Endothelial cell of umbilical vein (primary cell): Measurements from ENCODE around the gene MAGI1. TPM values are rescaled to one million over a fixed set of nuclear protein-coding genes. Genes with fewer than 3 reads are reported as not detected.

ENCODE experiments used
- BruUV-seq: library from RNA; stranded (reverse); fragments of 400-500 nt; replicated peaks from 2 replicates; lab custom pipeline; 2021; lab: Mats Ljungman, UMichigan
- CTCF ChIA-PET: fragments of 300-600, 350-600 bp; sonication (Branson Sonifier 250); formaldehyde crosslinking; loops from one replicate; lab custom pipeline; 2021; ENCODE audit warnings: antibody characterized with exemption, inconsistent platforms; lab: Charles Lee
- POLR2A ChIA-PET: fragments of 300-600, 350-600 bp; sonication (Branson Sonifier 250); formaldehyde crosslinking; loops from one replicate; lab custom pipeline; 2021; ENCODE audit warnings: antibody characterized with exemption, inconsistent platforms; lab: Charles Lee
- DNase-seq: peaks from one replicate; pipeline ENCODE4 v3.0.0-alpha.2; 2011; ENCODE audit warnings: low read depth, low spot score
- FAIRE-seq: peaks from 2 replicates; lab custom pipeline; 2011; peaks lifted over from hg19 to GRCh38; lab: Jason Lieb, UNC
- H2AFZ ChIP-seq: 2 replicates; pipeline ENCODE4 v1.6.0; 2012; ENCODE audit warnings: low read depth, low read length, control low read depth, inconsistent platforms
- H3K27ac ChIP-seq: 2 replicates; pipeline ENCODE4 v1.5.1; 2011; ENCODE audit warnings: low read depth, mild to moderate bottlenecking, control low read depth, low read length, moderate library complexity; ENCODE audit not compliant: insufficient read depth
- H3K27me3 ChIP-seq, 2 experiments: 2 replicates each; pipeline versions ENCODE4 v1.6.0 to v1.6.1; 2011; ENCODE audit warnings: low read length in 2 of 2, mixed read lengths in 1 of 2; ENCODE audit not compliant: control insufficient read depth in 2 of 2, insufficient read depth in 2 of 2
- H3K36me3 ChIP-seq, 2 experiments: 2 replicates in 1 of 2; 3 replicates in 1 of 2; pipeline ENCODE4 v1.5.1; 2011; ENCODE audit warnings: low read length in 2 of 2, mild to moderate bottlenecking in 1 of 2, moderate library complexity in 1 of 2; ENCODE audit not compliant: control insufficient read depth in 2 of 2, insufficient read depth in 2 of 2; ENCODE audit errors: extremely low read depth in 1 of 2
- H3K4me1 ChIP-seq: 3 replicates; pipeline ENCODE4 v1.5.1; 2011; ENCODE audit warnings: mild to moderate bottlenecking, low read length; ENCODE audit not compliant: control insufficient read depth, insufficient read depth; ENCODE audit errors: extremely low read depth
- H3K4me2 ChIP-seq: 2 replicates; pipeline ENCODE4 v1.6.1; 2011; ENCODE audit warnings: low read length, control low read depth, mixed read lengths; ENCODE audit not compliant: insufficient read depth
- H3K4me3 ChIP-seq, 3 experiments: fragments of 200-600 bp in 1 of 3; sonication (generic), shearing (Covaris generic) in 1 of 3; replicated peaks in 1 of 3; 2 replicates each; pipeline ENCODE4 v1.5.1; 2011 to 2016; ENCODE audit warnings: control low read depth in 3 of 3, low read length in 3 of 3, mild to moderate bottlenecking in 2 of 3, inconsistent platforms in 1 of 3, low read depth in 1 of 3, moderate library complexity in 1 of 3; ENCODE audit not compliant: insufficient read depth in 1 of 3
- H3K79me2 ChIP-seq: 2 replicates; pipeline ENCODE4 v1.6.0; 2012; ENCODE audit warnings: low read length, inconsistent platforms; ENCODE audit not compliant: control insufficient read depth, insufficient read depth
- H3K9ac ChIP-seq: replicated peaks from 2 replicates; pipeline ENCODE3; 2011; ENCODE audit warnings: low read length, control low read depth; ENCODE audit not compliant: insufficient read depth; ENCODE audit errors: extremely low read depth
- H3K9me1 ChIP-seq: replicated peaks from 3 replicates; pipeline ENCODE4 v1.6.0; 2011; ENCODE audit warnings: mild to moderate bottlenecking, low read length; ENCODE audit not compliant: control insufficient read depth, insufficient read depth; ENCODE audit errors: extremely low read depth
- H3K9me3 ChIP-seq: replicated peaks from 2 replicates; pipeline ENCODE4 v1.5.1; 2012; ENCODE audit warnings: low read length, inconsistent platforms; ENCODE audit not compliant: control insufficient read depth, insufficient read depth
- H4K20me1 ChIP-seq: replicated peaks from 2 replicates; pipeline ENCODE3; 2011; ENCODE audit warnings: mild to moderate bottlenecking, low read length; ENCODE audit not compliant: control insufficient read depth, insufficient read depth; ENCODE audit errors: extremely low read depth
- CTCF ChIP-seq, 2 donors: IDR thresholded peaks; 1 replicate in 1 of 2; 2 replicates in 1 of 2; pipeline ENCODE4 v1.5.1; 2011; ENCODE audit warnings: low read length in 2 of 2, mild to moderate bottlenecking in 2 of 2, moderate library complexity in 2 of 2, control low read depth in 1 of 2, inconsistent platforms in 1 of 2, low read depth in 1 of 2; ENCODE audit not compliant: insufficient read depth in 1 of 2; ENCODE audit errors: extremely low read depth in 1 of 2
- EZH2 ChIP-seq: IDR thresholded peaks from 2 replicates; pipeline ENCODE4 v1.6.1; 2012; ENCODE audit warnings: borderline replicate concordance, low read depth, mild to moderate bottlenecking, moderate library complexity, low read length, inconsistent platforms; ENCODE audit not compliant: severe bottlenecking
- FOS ChIP-seq: IDR thresholded peaks from 2 replicates; pipeline ENCODE4 v1.6.1; 2011; ENCODE audit warnings: mild to moderate bottlenecking, low read length, moderate library complexity, borderline replicate concordance; ENCODE audit not compliant: insufficient read depth
- GATA2 ChIP-seq: IDR thresholded peaks from 2 replicates; pipeline ENCODE4 v1.7.0; 2011; ENCODE audit warnings: low read depth, mild to moderate bottlenecking, moderate library complexity, mixed read lengths, low read length; ENCODE audit not compliant: insufficient read length, insufficient read depth
- JUN ChIP-seq: IDR thresholded peaks from 2 replicates; pipeline ENCODE4 v1.6.1; 2011; ENCODE audit warnings: borderline replicate concordance, low read depth; ENCODE audit not compliant: insufficient read length, insufficient read depth
- MAX ChIP-seq: IDR thresholded peaks from 2 replicates; pipeline ENCODE4 v1.6.1; 2011; ENCODE audit not compliant: insufficient read depth, insufficient read length
- MYC ChIP-seq: IDR thresholded peaks from one replicate; pipeline ENCODE4 v1.6.1; 2011; ENCODE audit warnings: mild to moderate bottlenecking, low read depth, low read length
- POLR2A ChIP-seq: IDR thresholded peaks from 2 replicates; pipeline ENCODE4 v1.6.1; 2012; ENCODE audit warnings: low read depth, mild to moderate bottlenecking, control low read depth, low read length
- POLR2AphosphoS5 ChIP-seq: IDR thresholded peaks from 2 replicates; pipeline ENCODE4 v1.6.1; 2012; ENCODE audit warnings: low read depth, mild to moderate bottlenecking, control low read depth, low read length, moderate library complexity; ENCODE audit not compliant: insufficient read depth
- dilution Hi-C: fragments of 300-500 bp; cut with MboI; formaldehyde crosslinking; loops from one replicate; pipeline ENCODE4 v1.15.0; 2019; ENCODE audit warnings: low sequenced_read_pairs; ENCODE audit not compliant: extremely low pct_ligation_motif_present
- intact Hi-C: fragments of 100-400 bp; cut with micrococcal nuclease; formaldehyde crosslinking; loops from one replicate; pipeline ENCODE4 v1.10.0; 2022
- polyA plus RNA-seq, 4 experiments: library from polyadenylated mRNA; depleted of rRNA in 3 of 4; stranded (reverse) in 3 of 4; unstranded in 1 of 4; fragments of >200 nt; gene quantifications; 2 replicates each; pipeline versions ENCODE4 v1.2.1 to v1.2.3, GENCODE V29; 2011 to 2012; ENCODE audit warnings: missing spikeins in 1 of 4
- total RNA-seq: library from RNA; stranded (reverse); gene quantifications from 2 replicates; pipeline ENCODE4 v1.2.3, GENCODE V29; 2021

Gene MAGI1
- total and polyA plus RNA-seq, 2 donors (not counting 3 experiments of a cell fraction or from before 2014, with no cell fraction given), result 10.1 to 47.9 TPM

- H3K27ac ChIP-seq, result no peak overlapping the region
- no TSS peak for BruUV-seq
- CTCF ChIA-PET, result interaction anchor here (0.9 to 1.5 kb wide), 6 partner anchors 9 to 407 kb away, joined by 3 to 7 read pairs (median 3); no protein-coding TSS in a partner anchor
These were observed 250.3 kb downstream of the MAGI1 start for GRCh38 chr3:65788461-65788860.

More at GRCh38 chr3:65788461-65788860, 250.3 kb downstream of the MAGI1 start:
- H4K20me1 ChIP-seq, result no peaks in the 10 kb centered on the region
- no peaks in the 10 kb centered on the region for H3K27me3 ChIP-seq
- H3K9ac ChIP-seq, result no peak overlapping the region
- POLR2A ChIA-PET, result no interaction called here
- H3K4me2 ChIP-seq, result no peak overlapping the region
- dilution Hi-C loops, result no loop called here
- H3K4me3 ChIP-seq, result no peak overlapping the region
- H3K79me2 ChIP-seq, result no peaks in the 10 kb centered on the region
- H2AFZ ChIP-seq, result no peak overlapping the region
- DNase-seq, result no peak
- no peak for FAIRE-seq
- no peaks in the 10 kb centered on the region for H3K9me1 ChIP-seq
- no peaks in the 10 kb centered on the region for H3K36me3 ChIP-seq
- no peaks in the 10 kb centered on the region for H3K9me3 ChIP-seq
- no peaks in the 10 kb centered on the region for H3K4me1 ChIP-seq
- intact Hi-C loops, result no loop called here
- no peak for TF ChIP-seq JUN
- no peak for TF ChIP-seq CTCF (IDR thresholded peaks at IDR 0.05; ENCODE audit: extremely low read depth in 1 of 2, insufficient read depth in 1 of 2, low read depth in 1 of 2, low read length in 2 of 2)
- TF ChIP-seq FOS, result no peak
- TF ChIP-seq GATA2, result no peak
- no peak for TF ChIP-seq POLR2AphosphoS5
- no peak for TF ChIP-seq MAX
- TF ChIP-seq MYC, result no peak
- TF ChIP-seq EZH2, result no peak
- TF ChIP-seq POLR2A, result no peak
